ENCODE measurements around the gene RNF207. TPM values are rescaled to one million over a fixed set of nuclear protein-coding genes. Genes with fewer than 3 reads are reported as not detected.

RNF207 gene
- total RNA-seq = 5.3 and 16.6 TPM in 2 replicates

GRCh38 chr1:6205849-6206519 lies at the start of gene RNF207:
RNF207 (plus strand) TSS chr1:6206119; CDS start chr1:6206536, 417 bp downstream.

GRCh38 chr1:6180268-6180706 lies 25.6 kb upstream of the RNF207 start, which contains the start of gene CHD5:
CHD5 (minus strand) TSS chr1:6180321; CDS start chr1:6180023, 298 bp downstream.

GRCh38 chr1:6199298-6200187 lies 6.4 kb upstream of the RNF207 start, which contains the start of gene RPL22:
RPL22 (minus strand) TSS chr1:6199595; CDS start chr1:6199573, 22 bp downstream.

GRCh38 chr1:6243993-6244392 lies 38.1 kb downstream of the RNF207 start, which contains the start of gene HES3:
HES3 (plus strand) TSS chr1:6244179; CDS start chr1:6244366, 187 bp downstream.

GRCh38 chr1:6260961-6261614 lies 55.2 kb downstream of the RNF207 start, which contains the start of gene GPR153:
GPR153 (minus strand) TSS chr1:6261098; CDS start chr1:6254905, 6,193 bp downstream.

Other genes starting within 250 kb of the RNF207 start
- 4.1 and 4.4 TPM in 2 replicates for gene NPHP4, start 213.7 kb upstream of the RNF207 start, total RNA-seq
- gene KCNAB2, start 160.2 kb upstream of the RNF207 start, total RNA-seq = 3.7 and 5.7 TPM in 2 replicates
- gene CHD5, start 25.8 kb upstream of the RNF207 start, total RNA-seq = under 0.01 TPM in 2 replicates
- 180 and 188 TPM in 2 replicates for gene RPL22, start 6.5 kb upstream of the RNF207 start, total RNA-seq
- 68.4 and 79.7 TPM in 2 replicates for gene ICMT, start 29.8 kb downstream of the RNF207 start, total RNA-seq
- not detected in 2 replicates for gene HES3, start 38.1 kb downstream of the RNF207 start, total RNA-seq
- 3.0 and 4.9 TPM in 2 replicates for gene GPR153, start 55.0 kb downstream of the RNF207 start, total RNA-seq
- 25.4 and 37.7 TPM in 2 replicates for gene ACOT7, start 187.6 kb downstream of the RNF207 start, total RNA-seq
- 0.09 and 0.14 TPM in 2 replicates for gene HES2, start 213.8 kb downstream of the RNF207 start, total RNA-seq
- not detected in 2 replicates for gene ESPN, start 218.7 kb downstream of the RNF207 start, total RNA-seq

All from smooth muscle cell of bladder (primary cell).